Ascending aorta (tissue), 2 donors: ENCODE data around the gene DNAH14. TPM values are rescaled to one million over a fixed set of nuclear protein-coding genes. Genes with fewer than 3 reads are reported as not detected.

Experiments
- DNase-seq, 2 donors: peaks; one replicate each; pipeline ENCODE4 v3.0.0-alpha.2; 2019; ENCODE audit warnings: low spot score in 2 of 2
- H3K27ac ChIP-seq, 2 donors: fragments of 200-600 bp; sonication (generic); one replicate each; pipeline ENCODE4 v1.5.1; 2016 to 2017; ENCODE audit warnings: mild to moderate bottlenecking in 1 of 2
- H3K27me3 ChIP-seq: fragments of 200-600 bp; sonication (generic); one replicate; pipeline ENCODE4 v1.5.1; 2017
- H3K36me3 ChIP-seq, 2 donors: fragments of 200-600 bp; sonication (generic); one replicate each; pipeline ENCODE4 v1.5.1; 2016
- H3K4me1 ChIP-seq, 2 donors: fragments of 200-600 bp; sonication (generic); one replicate each; pipeline ENCODE4 v1.5.1; 2016 to 2017; ENCODE audit warnings: mild to moderate bottlenecking in 1 of 2
- H3K4me3 ChIP-seq, 2 donors: fragments of 200-600 bp; sonication (generic); one replicate each; pipeline ENCODE4 v1.5.1; 2016 to 2017; ENCODE audit warnings: mild to moderate bottlenecking in 1 of 2
- H3K9me3 ChIP-seq, 2 donors: fragments of 200-600 bp; sonication (generic); one replicate each; pipeline ENCODE4 v1.5.1; 2016
- intact Hi-C: fragments of 100-400 bp; cut with DNase I; formaldehyde crosslinking; loops from one replicate; pipeline ENCODE4 v1.15.1; 2023
- total RNA-seq: library from RNA; depleted of rRNA; stranded (reverse); fragments of >200 nt; gene quantifications from one replicate; pipeline ENCODE4 v1.1.0, GENCODE V29; 2016
- TF ChIP-seq, protein P1 (sequence below), 3 experiments: fragments of 200-600 bp in 2 of 3; fragments of 450-650 bp in 1 of 3; sonication (generic) in 2 of 3; IDR thresholded peaks; one replicate each; pipeline ENCODE4 v1.5.1; 2016 to 2019; ENCODE audit warnings: antibody characterized with exemption in 3 of 3, mild to moderate bottlenecking in 1 of 3, moderate library complexity in 1 of 3

The DNAH14 gene
- total RNA-seq, 1 donor from 2014 or later: 1.4 TPM

GRCh38 chr1:225427235-225428067 is 498.0 kb downstream of the DNAH14 start, which contains the start of gene LBR:
TSS of gene LBR (minus strand) at chr1:225428038. CDS start at chr1:225424075, 3,963 bp downstream.
- intact Hi-C loops: loop anchor here (1.0 to 5.0 kb wide), 5 partner anchors 19 to 1890 kb away; partner anchors contain the start of genes CDC42BPA, PSEN2, PYCR2 and SDE2
- Histone ChIP-seq H3K4me1 (peaks cover 3 to 26% of the 10 kb centered on the region in 2 donors), H3K4me3 (peak within 1 kb of the TSS; percentile 94 to 98), H3K9me3 (no peaks in the 10 kb centered on the region), H3K27ac (peak within 1 kb of the TSS; percentile 52 to 89), H3K27me3 (no peaks in the 10 kb centered on the region), H3K36me3 (no peaks in the 10 kb centered on the region)
- peak in 1 of 2 donors; percentile 75 for DNase-seq
- TF ChIP-seq, protein P1, sequence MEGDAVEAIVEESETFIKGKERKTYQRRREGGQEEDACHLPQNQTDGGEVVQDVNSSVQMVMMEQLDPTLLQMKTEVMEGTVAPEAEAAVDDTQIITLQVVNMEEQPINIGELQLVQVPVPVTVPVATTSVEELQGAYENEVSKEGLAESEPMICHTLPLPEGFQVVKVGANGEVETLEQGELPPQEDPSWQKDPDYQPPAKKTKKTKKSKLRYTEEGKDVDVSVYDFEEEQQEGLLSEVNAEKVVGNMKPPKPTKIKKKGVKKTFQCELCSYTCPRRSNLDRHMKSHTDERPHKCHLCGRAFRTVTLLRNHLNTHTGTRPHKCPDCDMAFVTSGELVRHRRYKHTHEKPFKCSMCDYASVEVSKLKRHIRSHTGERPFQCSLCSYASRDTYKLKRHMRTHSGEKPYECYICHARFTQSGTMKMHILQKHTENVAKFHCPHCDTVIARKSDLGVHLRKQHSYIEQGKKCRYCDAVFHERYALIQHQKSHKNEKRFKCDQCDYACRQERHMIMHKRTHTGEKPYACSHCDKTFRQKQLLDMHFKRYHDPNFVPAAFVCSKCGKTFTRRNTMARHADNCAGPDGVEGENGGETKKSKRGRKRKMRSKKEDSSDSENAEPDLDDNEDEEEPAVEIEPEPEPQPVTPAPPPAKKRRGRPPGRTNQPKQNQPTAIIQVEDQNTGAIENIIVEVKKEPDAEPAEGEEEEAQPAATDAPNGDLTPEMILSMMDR (IDR thresholded peaks at IDR 0.05): no peak

GRCh38 chr1:225428068-225428880 is 498.8 kb downstream of the DNAH14 start:
- Histone ChIP-seq H3K27ac (peak overlapping the region; percentile 52 to 89), H3K9me3 (no peaks in the 10 kb centered on the region), H3K4me1 (peaks cover 3 to 26% of the 10 kb centered on the region in 2 donors), H3K36me3 (no peaks in the 10 kb centered on the region), H3K4me3 (peak overlapping the region; percentile 94 to 98), H3K27me3 (no peaks in the 10 kb centered on the region)
- TF ChIP-seq, protein P1 (IDR thresholded peaks at IDR 0.05): no peak
- intact Hi-C loops: loop anchor here (1.0 to 5.0 kb wide), 5 partner anchors 19 to 1889 kb away; partner anchors contain the start of genes CDC42BPA, PSEN2, PYCR2 and SDE2
- peak; percentile 80 to 96 for DNase-seq

- Histone ChIP-seq H3K27ac (peak overlapping the region; percentile 52 to 89), H3K36me3 (no peaks in the 10 kb centered on the region), H3K9me3 (no peaks in the 10 kb centered on the region), H3K4me3 (peak overlapping the region; percentile 94 to 98), H3K4me1 (peaks cover 3 to 26% of the 10 kb centered on the region in 2 donors), H3K27me3 (no peaks in the 10 kb centered on the region)
- intact Hi-C loops: loop anchor here (1.0 to 5.0 kb wide), 5 partner anchors 18 to 1888 kb away; partner anchors contain the start of genes CDC42BPA, PSEN2, PYCR2 and SDE2
- DNase-seq: no peak
- TF ChIP-seq, protein P1 (IDR thresholded peaks at IDR 0.05): no peak
Measured at GRCh38 chr1:225428881-225429455, 499.5 kb downstream of the DNAH14 start.

- DNase-seq: no peak
- intact Hi-C loops: no loop called here
- H3K27me3 ChIP-seq: no peaks in the 10 kb centered on the region
- peaks cover 0 to 15% of the 10 kb centered on the region in 2 donors for H3K4me1 ChIP-seq
- H3K4me3 ChIP-seq: no peak overlapping the region
- no peaks in the 10 kb centered on the region for H3K36me3 ChIP-seq
- TF ChIP-seq, protein P1 (IDR thresholded peaks at IDR 0.05): no peak
- no peaks in the 10 kb centered on the region for H3K9me3 ChIP-seq
- H3K27ac ChIP-seq: no peak overlapping the region
Measured at GRCh38 chr1:225430301-225430700, 500.8 kb downstream of the DNAH14 start.
